ENCODE results near the gene SH3BP5. TPM values are rescaled to one million over a fixed set of nuclear protein-coding genes. Genes with fewer than 3 reads are reported as not detected.

The SH3BP5 gene
- total and polyA plus RNA-seq, 2 experiments from 2014 or later = 15.9 to 16.3 TPM

DNA sequence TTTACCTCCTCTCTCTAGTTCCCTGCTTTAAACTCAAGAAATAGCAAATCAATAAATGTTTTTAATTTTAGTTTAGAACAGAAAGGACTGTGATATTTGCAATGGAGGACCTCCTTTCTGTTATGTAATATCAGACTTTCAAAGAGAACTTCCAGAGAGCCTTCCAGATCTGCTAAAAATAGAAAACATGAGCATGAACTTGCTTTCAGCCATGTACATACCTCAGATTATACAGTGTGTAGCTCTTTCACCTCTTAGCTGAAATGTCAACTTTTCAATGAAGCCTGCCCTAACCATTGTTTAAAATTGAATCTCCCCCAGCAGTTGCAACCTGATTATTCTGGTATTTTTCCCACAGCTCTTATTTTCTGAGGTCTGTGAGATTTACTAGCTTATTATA is 113.7 kb downstream of the SH3BP5 start:
- TF ChIP-seq EZH2 (IDR thresholded peaks at IDR 0.05; ENCODE audit: borderline replicate concordance) (no peak), EZH2phosphoT487 (IDR thresholded peaks at IDR 0.05; ENCODE audit: low read depth, severe bottlenecking, unreplicated experiment) (no peak)
- TF ChIP-seq, protein P1, sequence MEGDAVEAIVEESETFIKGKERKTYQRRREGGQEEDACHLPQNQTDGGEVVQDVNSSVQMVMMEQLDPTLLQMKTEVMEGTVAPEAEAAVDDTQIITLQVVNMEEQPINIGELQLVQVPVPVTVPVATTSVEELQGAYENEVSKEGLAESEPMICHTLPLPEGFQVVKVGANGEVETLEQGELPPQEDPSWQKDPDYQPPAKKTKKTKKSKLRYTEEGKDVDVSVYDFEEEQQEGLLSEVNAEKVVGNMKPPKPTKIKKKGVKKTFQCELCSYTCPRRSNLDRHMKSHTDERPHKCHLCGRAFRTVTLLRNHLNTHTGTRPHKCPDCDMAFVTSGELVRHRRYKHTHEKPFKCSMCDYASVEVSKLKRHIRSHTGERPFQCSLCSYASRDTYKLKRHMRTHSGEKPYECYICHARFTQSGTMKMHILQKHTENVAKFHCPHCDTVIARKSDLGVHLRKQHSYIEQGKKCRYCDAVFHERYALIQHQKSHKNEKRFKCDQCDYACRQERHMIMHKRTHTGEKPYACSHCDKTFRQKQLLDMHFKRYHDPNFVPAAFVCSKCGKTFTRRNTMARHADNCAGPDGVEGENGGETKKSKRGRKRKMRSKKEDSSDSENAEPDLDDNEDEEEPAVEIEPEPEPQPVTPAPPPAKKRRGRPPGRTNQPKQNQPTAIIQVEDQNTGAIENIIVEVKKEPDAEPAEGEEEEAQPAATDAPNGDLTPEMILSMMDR (IDR thresholded peaks at IDR 0.05; ENCODE audit: poor library complexity) = no peak
- H3K4me2 ChIP-seq = no peak overlapping the region
- no peaks in the 10 kb centered on the region for H3K27me3 ChIP-seq
- no peaks in the 10 kb centered on the region for H3K9me3 ChIP-seq (ENCODE audit: low read depth)
- no peak overlapping the region for H3K27ac ChIP-seq
- H3K36me3 ChIP-seq (replicated peaks; ENCODE audit: insufficient read depth, low read depth) = peaks cover 4% of the 10 kb centered on the region
- H3K9me2 ChIP-seq (replicated peaks; ENCODE audit: insufficient read depth) = no peaks in the 10 kb centered on the region
- peaks cover 35% of the 10 kb centered on the region for H3K79me2 ChIP-seq
- H3K4me3 ChIP-seq = no peak overlapping the region
- DNase-seq (ENCODE audit: low spot score) = no peak
- H3K4me1 ChIP-seq (ENCODE audit: insufficient read depth) = no peaks in the 10 kb centered on the region
- no peak overlapping the region for H2AFZ ChIP-seq
- H4K20me1 ChIP-seq (ENCODE audit: insufficient read depth, poor library complexity, severe bottlenecking) = no peaks in the 10 kb centered on the region

DNA sequence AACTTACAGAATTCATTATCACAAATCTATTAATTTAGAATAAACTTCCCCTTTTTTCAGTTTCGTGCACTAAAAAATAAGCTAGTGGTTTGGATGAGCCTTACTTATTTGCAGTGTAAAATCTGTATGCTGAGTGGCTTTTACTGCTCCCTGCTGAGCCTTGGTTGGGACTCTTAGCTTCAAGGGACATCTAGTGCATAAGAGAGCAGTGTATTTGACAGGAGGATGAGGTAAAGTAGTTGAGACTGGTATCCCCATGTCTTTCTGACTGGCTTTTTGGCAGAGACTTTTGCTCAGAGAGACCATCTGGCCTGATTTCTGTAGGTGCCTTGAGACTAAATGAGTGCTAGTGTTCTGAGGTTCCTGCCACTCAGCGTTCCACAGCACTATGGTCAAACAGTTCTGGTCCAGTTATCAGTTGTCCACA is 114.5 kb downstream of the SH3BP5 start:
- Histone ChIP-seq H3K27ac (no peak overlapping the region), H3K27me3 (no peaks in the 10 kb centered on the region), H3K9me3 (ENCODE audit: low read depth) (no peaks in the 10 kb centered on the region), H4K20me1 (ENCODE audit: insufficient read depth, poor library complexity, severe bottlenecking) (no peaks in the 10 kb centered on the region), H3K36me3 (replicated peaks; ENCODE audit: insufficient read depth, low read depth) (peaks cover 4% of the 10 kb centered on the region), H2AFZ (no peak overlapping the region), H3K4me3 (no peak overlapping the region), H3K9me2 (replicated peaks; ENCODE audit: insufficient read depth) (no peaks in the 10 kb centered on the region), H3K79me2 (peaks cover 43% of the 10 kb centered on the region), H3K4me2 (no peak overlapping the region), H3K4me1 (ENCODE audit: insufficient read depth) (no peaks in the 10 kb centered on the region)
- WGBS (ENCODE audit: low lambda C conversion rate, missing lambda C conversion rate) = 99% methylated on average over 2 of the region's 2 CpGs
- no peak for DNase-seq (ENCODE audit: low spot score)
- TF ChIP-seq EZH2phosphoT487 (IDR thresholded peaks at IDR 0.05; ENCODE audit: low read depth, severe bottlenecking, unreplicated experiment) (no peak), EZH2 (IDR thresholded peaks at IDR 0.05; ENCODE audit: borderline replicate concordance) (no peak)
- TF ChIP-seq, protein P1 (IDR thresholded peaks at IDR 0.05; ENCODE audit: poor library complexity) = no peak

DNA sequence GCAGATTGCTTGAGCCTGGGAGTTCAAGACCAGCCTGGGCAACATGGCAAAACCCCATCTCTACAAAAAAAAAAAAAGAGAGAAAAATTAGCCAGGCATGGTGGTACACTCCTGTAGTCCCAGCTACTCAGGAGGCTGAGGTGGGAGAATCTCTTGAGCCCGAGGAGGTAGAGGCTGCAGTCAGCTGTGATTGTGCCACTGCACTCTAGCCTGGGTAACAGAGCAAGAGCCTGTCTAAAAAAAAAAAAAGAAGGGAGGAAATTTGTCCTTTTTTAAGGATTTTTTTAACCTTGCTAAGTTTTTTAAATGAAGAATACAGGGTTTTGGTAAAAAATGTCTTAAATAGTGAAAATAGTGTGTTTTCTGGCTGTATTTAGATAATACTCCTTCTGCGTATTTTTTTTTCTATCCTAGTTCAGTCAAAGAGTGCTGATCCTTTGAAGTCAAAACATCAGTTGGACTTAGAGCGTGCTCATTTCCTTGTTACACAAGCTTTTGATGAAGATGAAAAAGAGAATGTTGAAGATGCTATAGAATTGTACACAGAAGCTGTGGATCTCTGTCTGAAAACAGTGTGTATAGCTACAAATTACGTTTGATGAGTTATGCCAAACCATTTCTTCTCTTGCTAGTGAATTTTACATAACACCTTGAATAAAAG is 115.2 kb downstream of the SH3BP5 start:
- no peak for DNase-seq (ENCODE audit: low spot score)
- H3K27me3 ChIP-seq = no peaks in the 10 kb centered on the region
- no peaks in the 10 kb centered on the region for H3K4me1 ChIP-seq (ENCODE audit: insufficient read depth)
- no peak overlapping the region for H3K4me2 ChIP-seq
- TF ChIP-seq, protein P1 (IDR thresholded peaks at IDR 0.05; ENCODE audit: poor library complexity) = no peak
- no peak for TF ChIP-seq EZH2phosphoT487 (IDR thresholded peaks at IDR 0.05; ENCODE audit: low read depth, severe bottlenecking, unreplicated experiment)
- H2AFZ ChIP-seq = no peak overlapping the region
- H3K9me2 ChIP-seq (replicated peaks; ENCODE audit: insufficient read depth) = no peaks in the 10 kb centered on the region
- H3K79me2 ChIP-seq = peaks cover 50% of the 10 kb centered on the region
- no peaks in the 10 kb centered on the region for H3K9me3 ChIP-seq (ENCODE audit: low read depth)
- H3K4me3 ChIP-seq = no peak overlapping the region
- WGBS (ENCODE audit: low lambda C conversion rate, missing lambda C conversion rate) = 97% methylated on average over 4 of the region's 4 CpGs
- no peaks in the 10 kb centered on the region for H4K20me1 ChIP-seq (ENCODE audit: insufficient read depth, poor library complexity, severe bottlenecking)
- H3K27ac ChIP-seq = no peak overlapping the region
- peaks cover 4% of the 10 kb centered on the region for H3K36me3 ChIP-seq (replicated peaks; ENCODE audit: insufficient read depth, low read depth)

Data from hepatocyte (in vitro differentiated cells).